ENCODE results near the gene ELMO1. TPM values are rescaled to one million over a fixed set of nuclear protein-coding genes. Genes with fewer than 3 reads are reported as not detected.

ELMO1 gene
- total and polyA plus RNA-seq, 2 of the 13 experiments (the other 11 are each of a cell fraction or from before 2014, with no cell fraction given): 0.11 to 0.17 TPM

GRCh38 chr7:37248396-37248861, 200.2 kb downstream of the ELMO1 start:
- no peaks in the 10 kb centered on the region for H3K79me2 ChIP-seq (ENCODE audit: insufficient read depth, low read length)
- no peak overlapping the region for H2AFZ ChIP-seq (ENCODE audit: low read length)
- WGBS (ENCODE audit: low lambda C conversion rate): 7% methylated on average over 3 of the region's 3 CpGs
- no peak for TF ChIP-seq NBN (conservative IDR thresholded peaks at IDR 0.05)
- no peak for TF ChIP-seq ZNF446 (CRISPR knock-in tag; IDR thresholded peaks at IDR 0.05)
- TF ChIP-seq POLR2G (IDR thresholded peaks at IDR 0.05; ENCODE audit: low read depth, low read length): no peak
- TF ChIP-seq MAFK (conservative IDR thresholded peaks at IDR 0.05 in 1 of 2, IDR thresholded peaks at IDR 0.05 in 1 of 2; ENCODE audit: low read length in 2 of 2): no peak
- no peak for TF ChIP-seq FIP1L1 (IDR thresholded peaks at IDR 0.05; ENCODE audit: borderline replicate concordance, insufficient read depth, low read depth, low read length)
- TF ChIP-seq IKZF4 (CRISPR knock-in tag; IDR thresholded peaks at IDR 0.05; ENCODE audit: borderline replicate concordance, low read depth, not compliant biosample characterization): no peak
- no peak for TF ChIP-seq RORA (CRISPR knock-in tag; IDR thresholded peaks at IDR 0.05)
- no peak for TF ChIP-seq BRCA1 (CRISPR knock-in tag; IDR thresholded peaks at IDR 0.05)
- ChIA-PET POLR2A (no interaction called here), CTCF (ENCODE audit: low intra/inter-chr PET ratio, low total read pairs) (no interaction called here)
- H3K9me3 ChIP-seq (ENCODE audit: low read length): no peaks in the 10 kb centered on the region
- H3K36me3 ChIP-seq (replicated peaks in 1 of 2; ENCODE audit: control insufficient read depth in 1 of 2, insufficient read depth in 2 of 2, low read length in 2 of 2): no peaks in the 10 kb centered on the region
- no peak for DNase-seq (ENCODE audit: low spot score)
- H3K9ac ChIP-seq (ENCODE audit: insufficient read depth, low read depth, low read length): no peak overlapping the region
- H3K27me3 ChIP-seq (ENCODE audit: control insufficient read depth in 1 of 2, insufficient read depth in 2 of 2, low read length in 2 of 2): no peaks in the 10 kb centered on the region
- H3K4me3 ChIP-seq (replicated peaks in 1 of 3; ENCODE audit: insufficient read depth in 1 of 3, low read depth in 2 of 3, low read length in 3 of 3): no peak overlapping the region
- H3K27ac ChIP-seq (ENCODE audit: extremely low read length, insufficient read depth, low read length): no peak overlapping the region
- no TSS peak for BruUV-seq (replicated peaks)
- no peak for FAIRE-seq
- in situ Hi-C loops (cut with HindIII; ENCODE audit: extremely low pct_ligation_motif_present, low pct_unique_long_range_greater_than_20kb): loop anchor here (25.0 kb wide), 1 partner anchor 589 kb away; the partner anchor contains the start of gene NME8
- ATAC-seq: no peak
- H3K4me1 ChIP-seq (ENCODE audit: insufficient read depth, low read length): no peaks in the 10 kb centered on the region
- no peak overlapping the region for H3K4me2 ChIP-seq (ENCODE audit: low read depth, low read length)
- H4K20me1 ChIP-seq (ENCODE audit: insufficient read depth, low read length): no peaks in the 10 kb centered on the region
- intact Hi-C loops (cut with micrococcal nuclease; ENCODE audit: unreplicated experiment): no loop called here

GRCh38 chr7:37247861-37248260, 200.8 kb downstream of the ELMO1 start:
- ChIA-PET POLR2A (no interaction called here), CTCF (ENCODE audit: low intra/inter-chr PET ratio, low total read pairs) (no interaction called here)
- Histone ChIP-seq H3K4me3 (replicated peaks in 1 of 3; ENCODE audit: insufficient read depth in 1 of 3, low read depth in 2 of 3, low read length in 3 of 3) (no peak overlapping the region), H3K36me3 (replicated peaks in 1 of 2; ENCODE audit: control insufficient read depth in 1 of 2, insufficient read depth in 2 of 2, low read length in 2 of 2) (no peaks in the 10 kb centered on the region), H3K4me1 (ENCODE audit: insufficient read depth, low read length) (no peaks in the 10 kb centered on the region), H3K4me2 (ENCODE audit: low read depth, low read length) (no peak overlapping the region), H3K9me3 (ENCODE audit: low read length) (no peaks in the 10 kb centered on the region), H4K20me1 (ENCODE audit: insufficient read depth, low read length) (no peaks in the 10 kb centered on the region), H3K9ac (ENCODE audit: insufficient read depth, low read depth, low read length) (no peak overlapping the region), H3K27me3 (ENCODE audit: control insufficient read depth in 1 of 2, insufficient read depth in 2 of 2, low read length in 2 of 2) (no peaks in the 10 kb centered on the region), H3K79me2 (ENCODE audit: insufficient read depth, low read length) (no peaks in the 10 kb centered on the region), H2AFZ (ENCODE audit: low read length) (no peak overlapping the region), H3K27ac (ENCODE audit: extremely low read length, insufficient read depth, low read length) (no peak overlapping the region)
- BruUV-seq (replicated peaks): no TSS peak
- DNase-seq (ENCODE audit: low spot score) (no peak), FAIRE-seq (no peak), ATAC-seq (no peak)
- intact Hi-C loops (cut with micrococcal nuclease; ENCODE audit: unreplicated experiment): no loop called here
- in situ Hi-C loops (cut with HindIII; ENCODE audit: extremely low pct_ligation_motif_present, low pct_unique_long_range_greater_than_20kb): loop anchor here (25.0 kb wide), 1 partner anchor 589 kb away; the partner anchor contains the start of gene NME8
- 20% methylated on average over 2 of the region's 2 CpGs for WGBS (ENCODE audit: low lambda C conversion rate)
- TF ChIP-seq ZNF446 (CRISPR knock-in tag; IDR thresholded peaks at IDR 0.05) (no peak), KLF12 (CRISPR knock-in tag; IDR thresholded peaks at IDR 0.05; ENCODE audit: borderline replicate concordance) (no peak), ISL2 (CRISPR knock-in tag; IDR thresholded peaks at IDR 0.05) (no peak), ZNF580 (CRISPR knock-in tag; IDR thresholded peaks at IDR 0.05; ENCODE audit: borderline replicate concordance, low read depth) (no peak), ZNF292 (CRISPR knock-in tag; IDR thresholded peaks at IDR 0.05; ENCODE audit: borderline replicate concordance, low read depth) (no peak), ZKSCAN8 (CRISPR knock-in tag; IDR thresholded peaks at IDR 0.05; ENCODE audit: borderline replicate concordance) (no peak), JDP2 (CRISPR knock-in tag; IDR thresholded peaks at IDR 0.05; ENCODE audit: borderline replicate concordance) (no peak), HOMEZ (CRISPR knock-in tag; IDR thresholded peaks at IDR 0.05; ENCODE audit: low read depth) (no peak), SMARCC2 (IDR thresholded peaks at IDR 0.05) (no peak), HINFP (CRISPR knock-in tag; IDR thresholded peaks at IDR 0.05; ENCODE audit: low read depth) (no peak)

Data from HepG2 (cell line).